ENCODE data around the gene PRLR.
"Not testable (repeated sequence)": the region's sequence is repeated elsewhere in the genome, so short reads cannot be mapped to it uniquely, and the experiment has no call there.

Gene PRLR

GRCh38 chr5:35067985-35068384, 162.3 kb downstream of the PRLR start:
- no peak for DNase-seq

DNA sequence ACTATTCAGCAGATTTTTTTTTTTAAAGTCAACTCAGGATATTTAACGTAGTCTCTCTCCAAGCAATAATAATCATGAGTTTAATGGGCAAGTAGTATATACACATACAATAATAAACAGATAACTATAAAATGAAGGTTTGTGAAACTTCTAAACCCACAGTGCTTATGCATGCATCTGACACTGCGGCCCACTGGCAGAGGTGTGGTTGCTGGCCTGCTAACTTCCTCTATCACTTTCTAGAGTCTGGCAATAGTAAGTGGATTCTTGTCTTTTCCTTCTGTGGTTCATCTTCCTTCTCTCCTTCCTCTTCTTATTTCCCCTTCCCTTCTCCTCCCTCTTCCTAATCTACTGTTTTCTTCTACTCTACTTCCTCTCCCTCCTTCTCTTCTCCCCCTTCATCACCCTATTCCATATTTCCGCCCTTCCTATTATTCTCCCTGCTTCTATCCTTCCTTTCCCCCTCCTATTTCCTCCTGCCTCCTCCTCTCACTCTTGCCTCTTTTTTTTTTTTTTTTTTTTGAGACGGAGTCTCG, 164.0 kb downstream of the PRLR start:
- DNase-seq: no peak

GRCh38 chr5:35063414-35063813, 166.9 kb downstream of the PRLR start:
- DNase-seq: no peak

GRCh38 chr5:35061211-35061770, 169.0 kb downstream of the PRLR start:
- DNase-seq: no peak

- DNase-seq: no peak
Measured at GRCh38 chr5:35060236-35060635, 170.1 kb downstream of the PRLR start.

- DNase-seq: no peak
Measured at GRCh38 chr5:35059251-35059650, 171.0 kb downstream of the PRLR start.

DNA sequence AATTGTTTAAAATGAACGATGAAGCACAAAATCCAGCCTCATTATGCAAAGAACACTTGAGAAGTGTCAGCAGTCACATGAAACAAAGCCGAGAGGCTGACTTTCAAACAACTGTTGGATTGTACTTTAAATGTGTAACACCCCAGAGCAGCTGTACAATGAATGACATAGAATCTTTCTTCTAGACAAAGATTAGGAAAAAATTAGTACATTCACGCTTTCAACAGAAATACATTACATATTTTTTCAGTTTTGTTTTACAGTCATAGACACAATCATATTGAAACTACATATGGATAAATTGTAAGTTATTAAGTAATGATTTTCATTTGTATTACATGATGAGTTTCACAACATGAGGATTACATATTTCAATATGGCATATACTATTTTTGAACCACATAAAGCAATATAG, 171.9 kb downstream of the PRLR start:
- DNase-seq: no peak

DNA sequence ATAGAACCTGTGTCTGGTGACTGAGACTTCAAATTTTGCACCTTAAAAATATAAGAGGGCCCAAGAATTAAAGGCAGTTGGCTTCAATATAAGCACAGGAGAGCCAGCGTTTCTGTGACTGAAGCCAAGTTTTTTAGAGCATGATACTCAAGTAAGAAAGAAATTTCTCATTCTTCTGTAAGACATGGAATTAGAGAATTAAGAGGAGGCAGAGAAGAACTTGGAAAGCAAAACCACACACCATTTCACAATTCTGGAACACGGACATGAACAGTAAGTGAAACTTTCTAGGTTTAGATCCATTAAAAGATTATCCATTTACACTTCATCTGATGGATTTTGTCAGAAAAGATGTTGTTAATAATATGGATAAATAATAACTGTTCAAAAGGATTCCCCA, 173.6 kb downstream of the PRLR start:
- DNase-seq: no peak

DNA sequence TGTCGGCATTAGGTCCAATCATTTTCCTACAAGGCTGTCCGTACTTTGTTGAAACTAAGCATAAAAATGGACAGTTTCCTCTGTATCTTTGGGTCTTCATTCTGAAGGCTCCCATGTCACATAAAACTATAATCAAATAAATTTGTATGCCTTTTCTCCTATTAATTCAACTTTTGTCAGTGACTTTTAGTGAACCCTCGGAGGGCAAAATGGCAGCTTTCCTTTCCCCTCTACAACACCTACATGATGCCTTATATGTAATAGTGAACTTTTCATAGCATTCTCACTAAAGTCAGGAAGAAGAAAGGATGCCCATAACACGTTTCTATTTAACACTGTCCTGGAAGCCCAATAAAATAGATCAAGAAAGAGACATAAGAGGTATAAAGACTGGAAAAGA, 177.4 kb downstream of the PRLR start:
- DNase-seq: no peak

GRCh38 chr5:35050541-35051126, 179.7 kb downstream of the PRLR start:
- no peak for DNase-seq

GRCh38 chr5:35048910-35049309, 181.4 kb downstream of the PRLR start:
- no peak for DNase-seq

DNA sequence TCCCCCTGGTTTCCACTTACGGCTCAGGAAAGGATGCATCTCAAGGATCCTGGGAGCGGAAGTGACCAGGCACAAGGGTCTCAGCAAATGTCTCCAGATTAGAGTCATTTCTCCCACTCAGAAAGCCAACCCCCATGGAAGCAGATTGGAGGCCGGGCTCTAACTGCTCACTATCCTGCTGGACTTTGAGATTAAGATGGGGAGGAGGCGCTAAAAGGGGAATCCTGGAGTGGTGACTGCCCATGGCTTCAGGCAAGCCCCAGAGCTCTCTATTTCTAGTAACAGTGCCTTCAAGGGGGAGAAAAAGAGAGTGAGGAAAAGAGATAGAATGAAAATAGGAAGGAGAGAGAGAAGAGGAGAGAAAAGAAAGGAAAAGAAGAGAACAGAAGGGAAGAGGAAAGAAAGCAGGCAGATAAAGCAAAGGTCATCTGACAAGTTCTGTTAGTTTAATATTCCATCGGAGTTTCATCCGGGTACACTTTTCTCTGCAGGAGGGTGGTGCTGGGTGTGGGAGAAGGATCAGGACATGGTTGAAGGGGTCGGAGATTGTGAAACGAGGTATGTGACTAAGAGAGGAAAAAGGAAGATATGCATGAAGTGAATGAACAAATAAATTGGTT, 182.4 kb downstream of the PRLR start, which contains the start of gene AGXT2:
Gene AGXT2, minus strand, starts transcription at position 165 of the 620 bp plus-strand sequence. Its CDS starts 57 bp downstream, at position 108.
- no peak for DNase-seq

GRCh38 chr5:35046774-35047173, 183.5 kb downstream of the PRLR start:
- DNase-seq: no peak

DNA sequence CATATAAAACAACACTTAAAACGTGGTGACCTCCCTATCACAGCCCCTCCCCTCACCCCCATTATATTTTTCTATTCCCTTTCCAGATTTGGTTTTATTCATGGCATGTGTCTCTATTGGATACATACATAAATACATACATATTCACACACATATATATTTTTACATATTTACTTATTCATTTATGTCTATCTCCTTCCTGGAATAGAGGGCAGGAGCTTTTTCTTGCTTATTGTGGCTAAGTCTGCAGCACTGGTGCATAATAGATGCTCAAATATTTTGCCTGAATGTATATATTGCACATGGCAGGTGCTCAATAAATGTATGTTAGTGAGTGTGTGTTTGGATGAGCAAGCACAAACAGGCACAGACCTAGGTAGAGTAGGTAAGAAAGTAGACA, 185.0 kb downstream of the PRLR start:
- DNase-seq: no peak

DNA sequence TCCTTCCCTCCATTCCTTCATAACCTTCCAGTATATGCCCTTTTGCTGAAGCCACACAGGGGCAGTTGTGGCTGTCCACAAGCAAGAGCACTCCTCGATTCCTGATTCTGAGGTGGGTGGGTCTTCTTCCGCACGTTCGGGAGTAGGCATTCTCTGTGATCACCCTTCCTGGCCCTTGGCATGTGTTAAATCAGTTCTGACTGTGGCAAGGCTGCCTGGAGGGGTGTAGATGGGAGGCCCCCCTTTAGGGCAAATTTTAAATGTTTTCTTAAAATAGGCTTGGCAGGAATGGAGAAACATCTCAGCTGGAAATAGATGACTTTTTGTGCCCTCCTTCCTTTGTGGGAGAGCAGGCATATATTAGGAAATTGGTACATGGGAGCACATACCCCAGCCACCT, 185.6 kb downstream of the PRLR start:
- no peak for DNase-seq

DNA sequence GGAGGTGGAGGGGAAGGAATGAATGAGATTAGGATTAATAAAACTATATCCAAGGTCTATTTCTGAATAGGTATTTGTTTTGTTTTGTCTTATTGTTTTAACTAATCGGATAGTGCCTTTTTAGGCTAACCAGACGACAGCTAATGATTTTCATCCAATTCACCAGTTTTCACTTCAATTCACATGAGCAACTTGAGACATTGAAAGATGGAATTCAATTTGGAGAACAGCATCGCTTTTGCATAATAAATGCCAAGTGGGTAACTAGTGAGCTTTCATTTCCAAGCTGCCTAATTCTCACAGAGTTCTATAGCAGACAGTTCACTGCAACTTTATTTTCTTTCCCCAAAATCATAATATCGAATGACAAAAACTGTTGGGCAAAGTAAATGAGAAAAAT, 187.5 kb downstream of the PRLR start:
- DNase-seq: no peak

DNA sequence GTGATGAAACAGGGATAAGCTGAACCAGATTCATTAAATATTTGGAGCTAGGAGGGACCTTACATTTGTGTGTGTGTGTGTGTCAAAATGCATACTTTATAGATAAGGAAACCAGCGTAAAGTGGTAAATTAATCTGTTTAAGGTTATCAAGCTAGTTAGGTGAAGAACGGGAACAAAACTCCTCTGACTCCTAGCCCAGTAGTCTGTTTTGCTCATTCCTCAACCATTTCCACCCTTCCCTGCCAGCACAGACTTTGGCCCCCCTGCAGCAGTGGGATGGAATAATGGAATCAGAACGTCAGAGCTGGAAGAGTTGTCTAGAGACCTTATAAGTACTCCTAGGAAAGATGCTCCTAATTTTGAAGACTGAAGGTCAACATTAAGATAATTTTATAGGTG, 189.0 kb downstream of the PRLR start:
- DNase-seq: no peak

- DNase-seq: no peak
Measured at GRCh38 chr5:35038891-35039290, 191.4 kb downstream of the PRLR start.

GRCh38 chr5:35036536-35036935, 193.8 kb downstream of the PRLR start:
- DNase-seq: no peak

GRCh38 chr5:35035929-35036328, 194.4 kb downstream of the PRLR start:
- not testable (repeated sequence) for DNase-seq

GRCh38 chr5:35035271-35035670, 195.0 kb downstream of the PRLR start:
- DNase-seq: no peak

DNA sequence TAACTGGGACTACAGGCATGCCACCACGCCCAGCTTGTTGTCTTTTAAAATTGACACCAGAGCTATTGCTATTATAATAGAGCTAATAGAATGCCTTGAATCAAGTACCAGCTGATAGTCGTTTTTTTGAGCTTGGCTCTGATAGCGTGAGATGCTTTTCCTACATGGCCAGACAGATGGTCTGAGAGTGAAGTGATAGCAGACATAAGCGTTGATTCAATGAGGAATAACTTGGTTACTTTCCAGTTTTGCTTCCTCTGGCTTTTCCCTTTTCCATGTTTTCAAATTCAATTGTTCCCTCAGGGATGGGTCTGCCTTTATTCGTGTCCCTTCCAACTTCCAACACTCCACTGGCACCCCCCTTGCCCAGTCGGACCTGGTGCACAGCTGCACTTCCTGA, 197.9 kb downstream of the PRLR start:
- DNase-seq: no peak

DNA sequence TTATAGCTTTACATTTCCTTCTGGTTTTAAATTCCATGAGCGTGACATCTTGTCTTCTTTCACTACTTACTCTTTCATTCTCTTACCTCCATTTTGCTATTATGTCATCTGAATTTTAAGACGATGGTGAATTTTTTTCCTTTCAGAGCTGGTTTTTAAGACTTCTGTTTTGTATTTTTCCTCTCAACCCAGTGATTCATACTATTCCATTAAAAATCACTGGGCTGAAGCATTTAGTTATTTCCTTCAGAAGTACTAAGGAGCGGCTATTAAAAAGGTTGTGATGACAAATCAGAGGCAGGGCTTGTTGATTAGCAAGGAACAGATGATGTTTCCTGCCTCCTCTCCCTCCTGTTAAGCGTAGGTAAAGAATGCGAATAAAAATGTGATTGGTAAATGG, 199.0 kb downstream of the PRLR start:
- no peak for DNase-seq

GRCh38 chr5:35030426-35031100, 199.7 kb downstream of the PRLR start:
- no peak for DNase-seq

Data from activated CD4-positive, alpha-beta T cell treated with anti-CD3 and anti-CD28 coated beads, Interleukin-2, amount 50 U/mL, for 1 hour (primary cell).